Transverse colon (tissue), 4 donors: ENCODE results near the gene ALK. TPM values are rescaled to one million over a fixed set of nuclear protein-coding genes. Genes with fewer than 3 reads are reported as not detected.

Experiments
- DNase-seq: peaks from one replicate; pipeline ENCODE4 v3.0.0-alpha.2; 2019
- H3K27ac ChIP-seq, 4 donors: fragments of 200-600 bp; sonication (generic); 2 replicates each; pipeline ENCODE4 v1.5.1; 2016 to 2018; ENCODE audit warnings: inconsistent platforms in 4 of 4
- H3K27me3 ChIP-seq: fragments of 200-600 bp; sonication (generic); 2 replicates; pipeline ENCODE4 v1.5.1; 2017; ENCODE audit warnings: inconsistent platforms
- H3K36me3 ChIP-seq, 4 donors: fragments of 200-600 bp; sonication (generic); 2 replicates each; pipeline ENCODE4 v1.5.1; 2017 to 2019; ENCODE audit warnings: inconsistent platforms in 4 of 4
- H3K4me1 ChIP-seq, 4 donors: fragments of 200-600 bp; sonication (generic); 2 replicates each; pipeline ENCODE4 v1.5.1; 2017 to 2020; ENCODE audit warnings: inconsistent platforms in 4 of 4
- H3K4me3 ChIP-seq, 4 donors: fragments of 200-600 bp; sonication (generic); 1 replicate in 1 of 4; 2 replicates in 3 of 4; pipeline versions ENCODE4 v1.5.1 to v1.6.1; 2017 to 2019; ENCODE audit warnings: inconsistent platforms in 4 of 4
- H3K9me3 ChIP-seq, 2 donors: fragments of 200-600 bp; sonication (generic); 2 replicates each; pipeline ENCODE4 v1.5.1; 2017 to 2019; ENCODE audit warnings: inconsistent platforms in 2 of 2
- CTCF ChIP-seq, 5 experiments: fragments of 200-600 bp in 3 of 5; fragments of 450-650 bp in 2 of 5; sonication (generic) in 3 of 5; IDR thresholded peaks; 1 replicate in 2 of 5; 2 replicates in 3 of 5; pipeline ENCODE4 v1.5.1; 2016 to 2017; ENCODE audit warnings: antibody characterized with exemption in 5 of 5, inconsistent platforms in 3 of 5, mild to moderate bottlenecking in 2 of 5, moderate library complexity in 1 of 5
- EP300 ChIP-seq: sonication (generic); formaldehyde crosslinking; IDR thresholded peaks from one replicate; pipeline ENCODE4 v1.6.1; 2017; ENCODE audit warnings: antibody characterized with exemption, low read depth
- POLR2A ChIP-seq: fragments of 450-650 bp; IDR thresholded peaks from one replicate; pipeline ENCODE4 v1.6.1; 2016; ENCODE audit warnings: antibody characterized with exemption, mild to moderate bottlenecking, moderate library complexity
- POLR2AphosphoS5 ChIP-seq, 3 donors: sonication (generic); formaldehyde crosslinking; IDR thresholded peaks; one replicate each; pipeline ENCODE4 v1.6.1; 2016; ENCODE audit warnings: antibody characterized with exemption in 3 of 3
- WGBS, 2 donors: methylation state at CpG; one replicate each; pipeline ENCODE4 v1.1.5; 2018; ENCODE audit warnings: low coverage in 1 of 2; 5-methylcytosine and 5-hydroxymethylcytosine counted together
- in situ Hi-C, 4 donors: fragments of 200-750 bp; cut with MboI; loops; one replicate each; pipeline versions ENCODE4 v1.15.0 to v1.15.1; 2017; ENCODE audit warnings: low sequenced_read_pairs in 3 of 4, low pct_ligation_motif_present in 1 of 4, low pct_unique_long_range_greater_than_20kb in 1 of 4
- intact Hi-C: fragments of 100-400 bp; cut with DNase I; formaldehyde crosslinking; loops from one replicate; pipeline ENCODE4 v1.15.1; 2023; ENCODE audit warnings: low total_unique reads
- total RNA-seq, 4 donors: library from RNA; depleted of rRNA; stranded (reverse); fragments of >200 nt; gene quantifications; one replicate each; pipeline ENCODE4 v1.1.0, GENCODE V29; 2016

Gene ALK
- total RNA-seq, 4 donors from 2014 or later = 0.32 to 0.82 TPM; not detected in 2

GRCh38 chr2:29398384-29399237, 522.8 kb downstream of the ALK start:
- H3K27me3 ChIP-seq = no peaks in the 10 kb centered on the region
- H3K27ac ChIP-seq = no peak overlapping the region
- H3K9me3 ChIP-seq = no peaks in the 10 kb centered on the region
- TF ChIP-seq POLR2A (no peak), EP300 (no peak), CTCF (IDR thresholded peaks at IDR 0.05) (no peak), POLR2AphosphoS5 (IDR thresholded peaks at IDR 0.05) (no peak)
- H3K36me3 ChIP-seq = no peaks in the 10 kb centered on the region
- in situ Hi-C loops = no loop called here
- no peaks in the 10 kb centered on the region for H3K4me1 ChIP-seq
- DNase-seq = no peak
- intact Hi-C loops = no loop called here
- 48 to 52% methylated on average over 4 to 8 of the region's 8 CpGs for WGBS, 2 donors
- no peak overlapping the region for H3K4me3 ChIP-seq

- H3K4me1 ChIP-seq = no peaks in the 10 kb centered on the region
- H3K27me3 ChIP-seq = no peaks in the 10 kb centered on the region
- H3K27ac ChIP-seq = no peak overlapping the region
Measured at GRCh38 chr2:29397713-29398112, 523.7 kb downstream of the ALK start.

GRCh38 chr2:29397039-29397438, 524.3 kb downstream of the ALK start:
- H3K4me3 ChIP-seq = no peak overlapping the region
- no peaks in the 10 kb centered on the region for H3K4me1 ChIP-seq
- WGBS, 2 donors = 67 to 75% methylated on average over 1 to 2 of the region's 2 CpGs
- TF ChIP-seq POLR2AphosphoS5 (IDR thresholded peaks at IDR 0.05) (no peak), CTCF (IDR thresholded peaks at IDR 0.05) (no peak), EP300 (no peak), POLR2A (no peak)
- H3K27ac ChIP-seq = no peak overlapping the region
- DNase-seq = no peak
- intact Hi-C loops = no loop called here
- no peaks in the 10 kb centered on the region for H3K9me3 ChIP-seq
- in situ Hi-C loops = no loop called here
- no peaks in the 10 kb centered on the region for H3K27me3 ChIP-seq
- H3K36me3 ChIP-seq = no peaks in the 10 kb centered on the region

More at GRCh38 chr2:29397713-29398112, 523.7 kb downstream of the ALK start:
- no peak for DNase-seq
- H3K9me3 ChIP-seq = no peaks in the 10 kb centered on the region
- in situ Hi-C loops (no loop called here), intact Hi-C loops (no loop called here)
- H3K4me3 ChIP-seq = no peak overlapping the region
- no peak for TF ChIP-seq POLR2A
- TF ChIP-seq CTCF (IDR thresholded peaks at IDR 0.05) = no peak
- no peak for TF ChIP-seq POLR2AphosphoS5 (IDR thresholded peaks at IDR 0.05)
- TF ChIP-seq EP300 = no peak
- no peaks in the 10 kb centered on the region for H3K36me3 ChIP-seq
- 60 to 63% methylated on average over 1 to 4 of the region's 4 CpGs for WGBS, 2 donors

- Histone ChIP-seq H3K4me1 (no peaks in the 10 kb centered on the region), H3K36me3 (no peaks in the 10 kb centered on the region), H3K9me3 (no peaks in the 10 kb centered on the region), H3K27ac (no peak overlapping the region), H3K27me3 (no peaks in the 10 kb centered on the region), H3K4me3 (no peak overlapping the region)
- intact Hi-C loops (no loop called here), in situ Hi-C loops (no loop called here)
- 65% methylated on average over 2 of the region's 2 CpGs; no CpG with 5 or more reads in 1 of the 2 donors for WGBS, 2 donors
- TF ChIP-seq POLR2AphosphoS5 (IDR thresholded peaks at IDR 0.05) = no peak
- no peak for TF ChIP-seq EP300
- TF ChIP-seq CTCF (IDR thresholded peaks at IDR 0.05) = no peak
- TF ChIP-seq POLR2A = no peak
- DNase-seq = no peak
Measured at GRCh38 chr2:29394981-29395350, 526.4 kb downstream of the ALK start.
